LNCaP clone FGC (cell line): Measurements from ENCODE around the gene SVEP1.

Experiments
- DNase-seq: peaks from one replicate; pipeline ENCODE4 v3.0.0-alpha.2; 2011; ENCODE audit warnings: low read depth
- H3K4me3 ChIP-seq: 2 replicates; pipeline ENCODE4 v1.5.1; 2011; ENCODE audit warnings: mild to moderate bottlenecking, low read depth, low read length, control low read depth
- CTCF ChIP-seq: IDR thresholded peaks from 2 replicates; pipeline ENCODE4 v1.5.1; 2012; ENCODE audit warnings: mild to moderate bottlenecking; ENCODE audit not compliant: control insufficient read depth, insufficient read depth; ENCODE audit errors: extremely low read depth

The SVEP1 gene

DNA sequence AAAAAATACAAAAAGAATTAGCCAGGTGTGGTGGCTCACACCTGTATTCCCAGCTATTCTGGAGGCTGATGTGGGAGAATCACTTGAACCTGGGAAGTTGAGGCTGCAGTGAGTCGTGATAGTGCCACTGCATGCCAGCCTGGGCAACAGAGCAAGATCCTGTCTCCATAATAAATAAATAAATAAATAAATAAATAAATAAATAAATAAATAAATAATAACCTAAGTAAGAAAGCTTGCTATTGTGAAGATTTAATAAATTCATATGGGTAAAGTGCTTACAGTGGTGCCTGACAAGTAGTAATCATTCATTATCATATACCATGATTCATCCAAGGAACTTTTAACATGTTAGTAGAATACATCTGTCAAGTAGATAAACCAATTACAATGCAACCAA is 13.4 kb downstream of the SVEP1 start:
- DNase-seq = no peak
- no peak for TF ChIP-seq CTCF
- no peak overlapping the region for H3K4me3 ChIP-seq

DNA sequence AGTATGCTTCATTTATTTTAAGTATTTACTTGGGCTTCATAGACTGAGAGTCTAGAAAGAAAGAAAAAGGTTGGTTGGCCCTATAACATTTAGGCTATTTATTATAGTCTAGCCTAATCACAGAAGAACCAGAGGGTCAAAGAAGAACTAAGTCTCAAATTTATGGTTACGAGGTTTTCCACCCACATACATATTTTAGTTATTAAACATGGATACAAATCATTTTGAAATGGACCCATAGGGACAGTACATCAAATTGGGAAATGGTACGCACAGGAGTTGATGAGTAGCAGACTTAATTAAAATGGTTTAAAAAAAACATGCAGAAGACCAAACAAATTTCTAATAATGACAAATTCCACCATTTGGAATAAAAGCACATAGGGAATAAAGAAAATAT is 17.7 kb downstream of the SVEP1 start:
- DNase-seq = no peak
- no peak for TF ChIP-seq CTCF
- H3K4me3 ChIP-seq = no peak overlapping the region

- no peak for TF ChIP-seq CTCF
- no peak for DNase-seq
- H3K4me3 ChIP-seq = no peak overlapping the region
Observed at GRCh38 chr9:110559869-110560268, 19.7 kb downstream of the SVEP1 start.

GRCh38 chr9:110555551-110556331 is 23.8 kb downstream of the SVEP1 start:
- H3K4me3 ChIP-seq = no peak overlapping the region
- TF ChIP-seq CTCF = no peak
- DNase-seq = no peak

GRCh38 chr9:110546411-110546871 is 33.1 kb downstream of the SVEP1 start:
- no peak for TF ChIP-seq CTCF
- H3K4me3 ChIP-seq = no peak overlapping the region
- no peak for DNase-seq

DNA sequence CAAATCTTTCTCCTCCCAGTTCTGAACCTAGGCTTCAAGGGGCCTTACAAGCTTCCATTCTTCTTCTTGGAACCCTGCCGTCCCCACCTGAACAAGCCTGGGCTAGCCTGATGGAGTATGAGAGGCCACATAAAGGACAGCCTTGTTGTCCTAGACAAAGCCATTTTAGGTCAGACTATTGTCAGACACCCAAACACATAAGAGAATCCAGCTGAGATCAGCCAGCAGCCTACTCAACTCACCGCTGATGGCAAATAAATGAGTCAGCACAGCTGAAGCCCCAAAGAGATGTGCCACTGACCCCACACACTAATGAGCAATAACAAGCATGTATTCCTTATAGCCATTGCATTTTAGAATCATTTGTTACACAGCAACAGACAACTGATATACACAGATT is 33.8 kb downstream of the SVEP1 start:
- H3K4me3 ChIP-seq = no peak overlapping the region
- no peak for DNase-seq
- TF ChIP-seq CTCF = no peak

DNA sequence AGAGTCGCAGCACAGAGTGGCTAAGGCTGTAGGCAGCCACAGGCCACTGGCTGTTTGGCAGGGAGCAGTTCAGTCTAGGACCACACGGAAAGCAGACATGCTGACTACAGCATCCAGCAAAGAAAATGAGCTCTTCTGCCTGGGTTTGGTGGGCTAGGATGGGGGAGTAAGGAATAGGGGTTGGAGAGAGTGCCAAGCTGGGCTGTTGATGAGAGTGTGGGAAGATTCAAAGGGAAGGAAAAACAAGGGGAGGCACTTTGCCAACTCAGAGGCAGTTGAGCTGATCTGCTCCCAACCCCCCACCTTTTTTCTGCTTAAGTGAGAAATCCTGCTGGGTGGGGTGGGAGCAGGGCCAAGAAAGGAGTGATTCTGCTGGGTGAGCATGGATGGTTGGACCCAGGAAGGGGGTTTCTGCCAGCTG is 35.9 kb downstream of the SVEP1 start:
- no peak for DNase-seq
- TF ChIP-seq CTCF = no peak
- H3K4me3 ChIP-seq = no peak overlapping the region
